Measurements from ENCODE around the gene HOXC10. TPM values are rescaled to one million over a fixed set of nuclear protein-coding genes. Genes with fewer than 3 reads are reported as not detected.
A peak's percentile ranks its signal among the peaks of the same experiment; 100 is the strongest.

Gene HOXC10
- total RNA-seq, 2 donors from 2014 or later, result not detected

GRCh38 chr12:53949631-53950436 is 35.1 kb upstream of the HOXC10 start:
- no peak for ATAC-seq
- no peak for DNase-seq
- intact Hi-C loops (cut with DNase I), result no loop called here

DNA sequence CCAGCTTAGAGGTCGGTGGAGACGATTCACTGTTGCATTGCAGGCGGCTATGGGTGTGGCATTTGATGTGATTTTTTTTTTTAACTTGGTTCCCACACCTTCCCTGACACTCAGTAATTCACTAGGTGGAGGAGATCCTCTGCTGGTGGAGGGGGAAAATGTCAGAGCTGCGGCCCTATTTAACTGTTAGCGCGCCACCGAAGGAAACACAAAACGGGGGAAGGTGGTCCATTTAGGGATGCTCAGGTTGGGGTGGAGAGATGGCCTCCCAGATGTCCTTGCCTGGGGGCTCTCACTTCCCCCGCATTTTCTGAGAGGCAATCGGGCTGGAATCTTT is 34.5 kb upstream of the HOXC10 start:
- DNase-seq, result no peak
- no peak for ATAC-seq
- intact Hi-C loops (cut with DNase I), result no loop called here

GRCh38 chr12:53950789-53951576 is 34.0 kb upstream of the HOXC10 start:
- no peak for DNase-seq
- no peak for ATAC-seq
- intact Hi-C loops (cut with DNase I), result no loop called here

- DNase-seq, result no peak
- intact Hi-C loops (cut with DNase I), result no loop called here
- ATAC-seq, result no peak
Observed at GRCh38 chr12:53951577-53952334, 33.2 kb upstream of the HOXC10 start.

DNA sequence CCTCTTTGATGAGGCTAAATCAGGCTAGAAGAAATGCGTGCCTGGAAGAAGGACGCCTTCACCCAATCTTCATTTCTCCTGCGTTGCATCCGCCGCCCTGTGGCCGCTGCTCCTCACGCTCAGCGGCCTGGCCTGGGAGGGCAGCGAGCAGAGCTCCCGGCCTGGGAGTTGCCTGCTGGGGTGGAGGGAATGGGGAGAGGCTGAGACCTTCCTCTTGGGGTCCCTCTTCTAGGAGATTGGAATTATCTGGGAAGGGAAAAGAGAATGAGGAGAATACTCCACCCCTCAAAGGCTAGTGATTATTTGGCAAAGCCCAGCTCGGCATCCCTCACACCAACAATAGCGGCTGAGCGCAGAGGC is 32.6 kb upstream of the HOXC10 start:
- no peak for DNase-seq
- no peak for ATAC-seq
- intact Hi-C loops (cut with DNase I), result no loop called here

GRCh38 chr12:53952871-53953734 is 31.8 kb upstream of the HOXC10 start:
- DNase-seq (no peak), ATAC-seq (no peak)
- intact Hi-C loops (cut with DNase I), result no loop called here

DNA sequence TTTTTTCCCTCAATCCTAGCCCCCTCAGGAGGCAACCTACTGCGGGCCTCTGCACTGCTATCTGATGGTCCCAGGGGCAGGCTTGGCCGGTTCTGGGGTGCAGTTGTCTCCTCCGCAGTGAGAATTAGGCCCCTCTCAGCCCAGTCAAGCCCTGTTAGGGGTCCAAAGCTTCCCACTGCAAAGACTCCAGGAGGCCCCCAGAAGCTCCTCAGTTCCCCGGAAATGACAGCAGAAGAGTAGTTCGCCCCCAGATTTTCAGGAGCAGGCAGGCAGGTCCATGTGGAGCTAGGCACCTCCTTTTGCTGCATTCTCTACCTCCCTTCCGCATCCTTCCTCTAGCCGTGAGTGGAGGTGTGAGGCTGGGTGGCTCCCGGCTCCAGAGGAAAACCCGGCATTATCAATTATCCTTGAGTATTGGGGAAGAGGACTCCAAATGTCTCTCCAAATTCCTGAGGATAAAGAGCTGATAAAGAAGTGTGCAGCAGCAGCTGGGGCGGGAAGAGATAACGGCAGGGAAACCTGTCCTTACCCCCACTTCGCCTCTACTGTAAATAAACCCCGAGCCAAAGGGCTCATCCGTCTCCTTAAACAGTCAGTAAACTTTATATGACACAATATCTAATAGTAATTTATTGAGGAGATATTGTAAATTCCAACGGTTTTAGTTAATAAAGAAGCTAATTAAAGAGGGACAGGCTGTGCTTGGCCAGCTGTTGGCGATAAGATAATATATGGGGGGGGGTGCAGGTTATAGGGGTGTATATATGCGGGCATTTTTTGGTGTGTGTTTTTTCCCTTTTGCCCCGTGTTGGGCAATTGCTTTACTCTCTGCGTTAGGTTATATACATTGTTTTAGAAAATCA is 30.9 kb upstream of the HOXC10 start:
- ATAC-seq (no peak), DNase-seq (no peak)
- intact Hi-C loops (cut with DNase I), result no loop called here

GRCh38 chr12:53954694-53955035 is 30.3 kb upstream of the HOXC10 start, which contains the start of gene HOXC12:
Gene HOXC12 (plus strand): TSS chr12:53954903. CDS start chr12:53954930, 27 bp downstream.
- ATAC-seq (no peak), DNase-seq (no peak)
- intact Hi-C loops (cut with DNase I), result no loop called here

- intact Hi-C loops (cut with DNase I), result no loop called here
- DNase-seq (no peak), ATAC-seq (peak in 1 of 2 donors; percentile 9)
Observed at GRCh38 chr12:53955036-53955775, 29.7 kb upstream of the HOXC10 start.

DNA sequence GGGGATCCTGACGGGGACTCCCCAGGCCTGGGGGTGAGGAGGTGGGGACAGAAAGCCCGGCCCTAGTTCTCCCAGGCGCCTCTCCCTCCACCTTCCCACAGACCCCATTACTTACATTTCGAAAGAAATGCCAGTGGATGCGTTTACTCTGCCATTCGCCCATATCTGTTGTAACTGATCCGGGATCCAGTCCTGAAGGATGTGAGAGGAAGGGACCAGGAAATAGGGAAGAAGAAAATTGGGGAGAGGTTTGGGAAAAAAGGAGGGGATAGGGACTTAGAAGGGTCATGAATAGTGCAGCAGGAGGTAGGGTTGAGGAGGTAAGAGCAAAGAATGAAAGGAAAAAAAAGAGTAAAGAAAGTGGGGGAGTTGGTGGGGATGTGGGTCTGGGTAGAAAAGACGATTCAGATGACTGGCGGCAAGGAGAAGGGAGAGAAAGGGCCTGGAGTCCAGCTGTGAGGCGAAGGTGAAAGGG is 29.1 kb upstream of the HOXC10 start:
- no peak for ATAC-seq
- DNase-seq, result no peak
- intact Hi-C loops (cut with DNase I), result no loop called here

GRCh38 chr12:53956251-53956887 is 28.6 kb upstream of the HOXC10 start:
- intact Hi-C loops (cut with DNase I), result no loop called here
- no peak for DNase-seq
- no peak for ATAC-seq

- ATAC-seq, result no peak
- no peak for DNase-seq
- intact Hi-C loops (cut with DNase I), result no loop called here
Observed at GRCh38 chr12:53956914-53957536, 27.9 kb upstream of the HOXC10 start.

DNA sequence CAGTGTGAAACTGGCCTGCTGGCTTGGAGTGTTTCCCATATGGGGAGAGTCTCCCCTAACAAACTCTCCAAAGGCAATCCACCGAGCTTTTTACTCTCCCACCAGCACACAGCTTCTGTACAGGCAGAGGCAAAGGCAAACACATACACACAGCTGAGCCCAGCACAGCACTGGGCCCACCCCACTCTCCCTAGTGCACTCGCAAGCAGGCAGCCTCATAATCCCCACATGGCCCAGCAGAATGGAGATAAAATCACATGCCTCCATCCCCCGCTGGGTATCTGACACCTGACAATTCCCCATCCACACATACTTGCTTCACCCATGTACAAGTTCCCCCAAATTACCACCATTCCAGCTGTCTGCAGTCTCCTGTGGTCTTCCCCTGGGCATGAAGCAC is 26.8 kb upstream of the HOXC10 start:
- intact Hi-C loops (cut with DNase I), result no loop called here
- ATAC-seq (no peak), DNase-seq (no peak)

DNA sequence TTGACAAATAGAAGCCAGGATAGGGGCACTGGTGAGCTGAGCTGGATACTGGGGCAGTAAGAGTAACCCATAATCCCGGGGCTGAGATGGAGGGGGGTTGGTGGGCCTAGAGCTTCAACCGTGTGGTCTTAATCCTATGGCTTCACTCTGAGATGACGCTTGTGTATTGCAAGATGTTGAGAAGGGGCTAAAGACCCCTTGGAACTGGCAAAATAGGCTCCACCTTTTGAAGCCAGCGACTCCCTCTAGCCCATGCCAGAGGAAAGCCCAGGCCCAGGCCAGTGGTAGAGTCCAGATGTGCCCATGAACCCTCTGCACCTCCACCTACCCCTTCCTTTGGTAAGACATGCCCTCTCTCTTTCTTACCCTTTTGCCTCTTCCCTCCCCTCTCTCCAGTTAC is 25.6 kb upstream of the HOXC10 start:
- no peak for DNase-seq
- ATAC-seq, result no peak
- intact Hi-C loops (cut with DNase I), result no loop called here

GRCh38 chr12:53960187-53961024 is 24.5 kb upstream of the HOXC10 start:
- intact Hi-C loops (cut with DNase I), result no loop called here
- DNase-seq (no peak), ATAC-seq (no peak)
